ENCODE measurements around the gene DNM2.
"Not testable (repeated sequence)": the region's sequence is repeated elsewhere in the genome, so short reads cannot be mapped to it uniquely, and the experiment has no call there.

The DNM2 gene

GRCh38 chr19:10749435-10750384 is 31.8 kb downstream of the DNM2 start:
- in situ Hi-C loops (cut with MboI; ENCODE audit: low sequenced_read_pairs), result no loop called here

GRCh38 chr19:10751109-10751953 is 33.5 kb downstream of the DNM2 start:
- in situ Hi-C loops (cut with MboI; ENCODE audit: low sequenced_read_pairs), result no loop called here

- in situ Hi-C loops (cut with MboI; ENCODE audit: low sequenced_read_pairs), result no loop called here
Measured at GRCh38 chr19:10752237-10752912, 34.5 kb downstream of the DNM2 start.

GRCh38 chr19:10752913-10753704 is 35.2 kb downstream of the DNM2 start:
- in situ Hi-C loops (cut with MboI; ENCODE audit: low sequenced_read_pairs), result no loop called here

- in situ Hi-C loops (cut with MboI; ENCODE audit: low sequenced_read_pairs), result no loop called here
Measured at GRCh38 chr19:10756371-10756770, 38.5 kb downstream of the DNM2 start.

GRCh38 chr19:10756791-10757190 is 38.9 kb downstream of the DNM2 start:
- in situ Hi-C loops (cut with MboI; ENCODE audit: low sequenced_read_pairs), result no loop called here

- in situ Hi-C loops (cut with MboI; ENCODE audit: low sequenced_read_pairs), result not testable (repeated sequence)
Measured at GRCh38 chr19:10758050-10758449, 40.2 kb downstream of the DNM2 start.

GRCh38 chr19:10758978-10759377 is 41.1 kb downstream of the DNM2 start:
- in situ Hi-C loops (cut with MboI; ENCODE audit: low sequenced_read_pairs), result no loop called here

- in situ Hi-C loops (cut with MboI; ENCODE audit: low sequenced_read_pairs), result no loop called here
Measured at GRCh38 chr19:10760273-10760944, 42.5 kb downstream of the DNM2 start.

GRCh38 chr19:10761443-10762250 is 43.8 kb downstream of the DNM2 start:
- in situ Hi-C loops (cut with MboI; ENCODE audit: low sequenced_read_pairs), result no loop called here

- in situ Hi-C loops (cut with MboI; ENCODE audit: low sequenced_read_pairs), result no loop called here
Measured at GRCh38 chr19:10762656-10763055, 44.8 kb downstream of the DNM2 start.

GRCh38 chr19:10763411-10763810 is 45.5 kb downstream of the DNM2 start:
- in situ Hi-C loops (cut with MboI; ENCODE audit: low sequenced_read_pairs), result no loop called here

- in situ Hi-C loops (cut with MboI; ENCODE audit: low sequenced_read_pairs), result no loop called here
Measured at GRCh38 chr19:10763828-10764339, 46.0 kb downstream of the DNM2 start.

- in situ Hi-C loops (cut with MboI; ENCODE audit: low sequenced_read_pairs), result no loop called here
Measured at GRCh38 chr19:10764340-10764894, 46.5 kb downstream of the DNM2 start.

- in situ Hi-C loops (cut with MboI; ENCODE audit: low sequenced_read_pairs), result no loop called here
Measured at GRCh38 chr19:10766049-10766623, 48.3 kb downstream of the DNM2 start.

- in situ Hi-C loops (cut with MboI; ENCODE audit: low sequenced_read_pairs), result no loop called here
Measured at GRCh38 chr19:10766671-10767201, 48.9 kb downstream of the DNM2 start.

- in situ Hi-C loops (cut with MboI; ENCODE audit: low sequenced_read_pairs), result no loop called here
Measured at GRCh38 chr19:10767726-10768125, 49.8 kb downstream of the DNM2 start.

GRCh38 chr19:10768369-10768768 is 50.5 kb downstream of the DNM2 start:
- in situ Hi-C loops (cut with MboI; ENCODE audit: low sequenced_read_pairs), result no loop called here

All from HL-60/S4 treated with retinoic acid at 250 ng/mL for 4 days and 3 days (cell line).